GM19351 (cell line): Measurements from ENCODE around the gene SPRN.

Experiments
- ATAC-seq: cut with Tn5 transposase; IDR thresholded peaks from one replicate; pipeline ENCODE4 v1.9.1; 2021; ENCODE audit warnings: mild to moderate bottlenecking, moderate library complexity; ENCODE audit not compliant: unreplicated experiment

The SPRN gene

GRCh38 chr10:133457100-133457841 is 32.8 kb upstream of the SPRN start:
- no peak for ATAC-seq

- no peak for ATAC-seq
These were observed 31.9 kb upstream of the SPRN start for GRCh38 chr10:133456041-133456951.

GRCh38 chr10:133455611-133456031 is 31.2 kb upstream of the SPRN start:
- no peak for ATAC-seq

GRCh38 chr10:133455196-133455595 is 30.8 kb upstream of the SPRN start:
- ATAC-seq: no peak

DNA sequence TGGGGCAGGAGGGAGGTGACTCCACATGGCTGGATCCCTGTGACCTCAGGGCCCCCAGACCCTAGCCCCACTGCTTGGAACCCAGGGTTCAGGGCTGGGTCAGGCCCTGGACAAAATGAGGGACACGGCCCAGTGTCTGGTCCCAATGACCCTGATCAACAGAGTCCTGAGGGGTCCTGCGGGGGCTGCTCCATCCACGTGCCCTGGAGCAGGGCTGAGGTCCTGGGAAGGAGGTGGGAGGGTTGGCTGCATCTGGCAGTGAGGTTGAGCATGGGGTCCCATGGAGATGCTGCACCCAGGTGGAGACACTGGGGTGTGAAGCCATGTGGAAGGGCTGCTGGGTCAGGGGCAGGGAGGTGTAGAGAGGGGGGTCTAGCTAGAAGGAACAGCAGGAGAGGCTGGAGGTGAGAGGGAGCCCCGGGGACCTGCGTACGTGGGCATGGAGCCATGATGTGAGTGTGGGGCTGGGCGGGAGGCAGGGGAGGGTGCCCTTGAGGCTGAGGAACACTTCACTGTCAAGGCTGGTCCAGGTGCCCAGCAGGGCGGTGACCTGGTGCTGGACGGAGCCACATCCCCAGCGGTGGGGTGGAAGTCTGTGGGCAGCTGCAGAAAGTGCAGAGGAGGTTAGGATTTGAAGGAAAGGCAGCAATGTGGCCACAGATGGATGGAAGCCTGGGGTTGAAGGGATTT is 29.9 kb upstream of the SPRN start:
- ATAC-seq: no peak

GRCh38 chr10:133453516-133454203 is 29.2 kb upstream of the SPRN start, which contains the start of gene SCART1:
SCART1 (plus strand) TSS chr10:133453945; CDS start chr10:133453998, 53 bp downstream.
- peak; percentile 68 for ATAC-seq

- ATAC-seq: no peak
These were observed 28.0 kb upstream of the SPRN start for GRCh38 chr10:133452453-133452852.

- no peak for ATAC-seq
These were observed 26.9 kb upstream of the SPRN start for GRCh38 chr10:133451346-133451745.

GRCh38 chr10:133448120-133448519 is 23.7 kb upstream of the SPRN start:
- ATAC-seq: no peak

GRCh38 chr10:133446979-133447378 is 22.6 kb upstream of the SPRN start:
- ATAC-seq: no peak

GRCh38 chr10:133445751-133446708 is 21.6 kb upstream of the SPRN start:
- no peak for ATAC-seq

DNA sequence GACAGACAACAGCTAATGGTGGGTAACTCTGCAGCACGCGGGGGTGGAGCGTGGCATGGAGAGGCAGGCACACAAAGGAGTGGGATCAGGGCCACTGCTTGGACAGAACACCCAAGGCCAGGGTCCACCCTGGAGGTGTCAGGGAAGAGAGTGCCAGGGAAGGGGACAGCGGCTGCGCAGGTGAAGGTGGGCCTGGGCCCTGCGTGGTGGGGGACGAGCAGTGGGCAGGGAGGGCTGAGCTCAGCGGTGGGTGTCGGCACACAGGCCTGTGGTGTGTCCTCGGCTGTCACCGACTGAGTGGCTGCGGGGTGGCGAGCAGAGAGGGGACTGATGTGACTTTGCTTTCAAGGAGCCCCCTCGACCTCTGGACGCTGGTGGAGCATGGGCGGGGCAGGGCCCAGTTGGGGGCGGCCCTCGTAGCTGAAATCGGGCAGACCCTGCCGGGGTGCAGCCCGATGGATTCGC is 20.9 kb upstream of the SPRN start:
- ATAC-seq: no peak

DNA sequence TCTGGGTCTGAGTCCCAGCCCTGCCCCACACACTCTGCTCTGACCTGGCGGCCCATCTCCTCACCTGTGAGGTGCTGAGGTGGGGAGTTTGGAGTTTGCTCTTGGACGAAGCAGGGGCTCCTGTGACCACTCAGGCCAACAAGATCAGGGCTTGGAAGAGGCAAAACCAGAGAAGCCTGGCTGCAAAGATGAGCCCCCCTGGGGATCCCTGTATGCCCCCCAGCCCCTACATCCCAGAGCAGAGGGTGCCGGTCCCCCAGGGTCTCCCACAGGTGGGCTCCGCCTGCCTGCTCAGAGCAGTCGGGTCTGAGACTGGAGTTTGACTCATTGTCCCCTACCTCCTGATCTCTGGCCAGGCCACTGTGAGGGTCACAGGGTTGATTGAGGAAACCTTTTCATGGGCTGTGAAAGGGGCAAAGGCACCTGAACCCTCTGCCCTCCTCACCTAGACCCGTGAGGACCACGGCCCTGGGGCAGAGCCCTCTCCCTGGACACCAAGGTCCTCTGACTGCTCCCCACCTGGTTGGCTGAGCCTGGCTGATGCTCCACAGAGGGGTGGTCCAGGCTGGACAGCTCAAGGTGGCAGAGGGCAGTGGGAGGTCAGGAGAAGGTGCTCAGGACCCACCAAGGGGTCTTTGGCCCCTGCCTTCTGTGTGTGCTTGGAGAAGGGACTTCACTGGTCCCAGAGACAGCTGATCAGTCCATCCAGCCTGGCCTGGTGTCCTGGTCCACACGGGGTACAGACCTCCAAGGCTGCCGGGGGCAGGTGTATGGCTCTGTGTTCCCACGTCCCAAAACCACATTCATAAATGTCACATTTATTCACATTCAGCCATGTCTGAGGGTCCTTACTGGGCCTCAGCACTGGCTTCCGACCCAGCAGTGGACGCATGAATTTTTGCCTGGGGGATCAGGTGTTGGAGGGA is 20.2 kb upstream of the SPRN start:
- no peak for ATAC-seq

- no peak for ATAC-seq
These were observed 18.8 kb upstream of the SPRN start for GRCh38 chr10:133442967-133443924.

GRCh38 chr10:133442191-133442966 is 18.0 kb upstream of the SPRN start:
- ATAC-seq: no peak

- ATAC-seq: no peak
These were observed 17.4 kb upstream of the SPRN start for GRCh38 chr10:133441780-133442179.
